Vagina (tissue), 2 donors: ENCODE measurements around the gene TMEM255B. TPM values are rescaled to one million over a fixed set of nuclear protein-coding genes. Genes with fewer than 3 reads are reported as not detected.

ENCODE experiments used
- DNase-seq, 2 donors: peaks; one replicate each; pipeline ENCODE4 v3.0.0-alpha.2; 2017; ENCODE audit errors: extremely low spot score in 2 of 2
- H3K27ac ChIP-seq: fragments of 200-600 bp; sonication (generic); one replicate; pipeline ENCODE4 v1.5.1; 2019
- H3K27me3 ChIP-seq: fragments of 200-600 bp; sonication (generic); one replicate; pipeline ENCODE4 v1.5.1; 2019
- H3K36me3 ChIP-seq, 2 donors: fragments of 200-600 bp; sonication (generic); one replicate each; pipeline ENCODE4 v1.5.1; 2017 to 2019
- H3K4me1 ChIP-seq: fragments of 200-600 bp; sonication (generic); one replicate; pipeline ENCODE4 v1.5.1; 2019
- H3K4me3 ChIP-seq, 2 donors: fragments of 200-600 bp; sonication (generic); 1 replicate in 1 of 2; 2 replicates in 1 of 2; pipeline ENCODE4 v1.5.1; 2016 to 2019
- H3K9me3 ChIP-seq: fragments of 200-600 bp; sonication (generic); one replicate; pipeline ENCODE4 v1.5.1; 2019
- CTCF ChIP-seq, 3 experiments: fragments of 450-650 bp in 2 of 3; fragments of 200-600 bp in 1 of 3; sonication (generic) in 1 of 3; IDR thresholded peaks; one replicate each; pipeline ENCODE4 v1.5.1; 2017 to 2019; ENCODE audit warnings: antibody characterized with exemption in 3 of 3, mild to moderate bottlenecking in 2 of 3, moderate library complexity in 2 of 3
- POLR2A ChIP-seq, 2 donors: fragments of 450-650 bp; IDR thresholded peaks; one replicate each; pipeline ENCODE4 v1.6.1; 2017; ENCODE audit warnings: antibody characterized with exemption in 2 of 2, mild to moderate bottlenecking in 2 of 2, moderate library complexity in 2 of 2
- POLR2AphosphoS5 ChIP-seq, 2 donors: sonication (generic); formaldehyde crosslinking; IDR thresholded peaks; one replicate each; pipeline ENCODE4 v1.9.0; 2017; ENCODE audit warnings: antibody characterized with exemption in 2 of 2, mild to moderate bottlenecking in 2 of 2, low read depth in 1 of 2; ENCODE audit not compliant: insufficient read depth in 1 of 2
- intact Hi-C: fragments of 100-400 bp; cut with DNase I; formaldehyde crosslinking; loops from one replicate; pipeline ENCODE4 v1.15.1; 2023
- total RNA-seq: library from RNA; depleted of rRNA; stranded (reverse); fragments of >200 nt; gene quantifications from one replicate; pipeline ENCODE4 v1.2.3, GENCODE V29; 2016

Gene TMEM255B
- total RNA-seq, 1 donor from 2014 or later: 6.4 TPM

- Histone ChIP-seq H3K4me3 (no peak overlapping the region), H3K36me3 (no peaks in the 10 kb centered on the region), H3K27ac (no peak overlapping the region), H3K27me3 (no peaks in the 10 kb centered on the region), H3K4me1 (no peaks in the 10 kb centered on the region), H3K9me3 (no peaks in the 10 kb centered on the region)
- DNase-seq: no peak
- intact Hi-C loops: no loop called here
- TF ChIP-seq POLR2A (IDR thresholded peaks at IDR 0.05) (no peak), POLR2AphosphoS5 (IDR thresholded peaks at IDR 0.05; ENCODE audit: insufficient read depth in 1 of 2, low read depth in 1 of 2) (no peak), CTCF (IDR thresholded peaks at IDR 0.05) (no peak)
Observed at GRCh38 chr13:113748101-113748861, 10.7 kb upstream of the TMEM255B start.

- Histone ChIP-seq H3K27ac (no peak overlapping the region), H3K36me3 (no peaks in the 10 kb centered on the region), H3K27me3 (no peaks in the 10 kb centered on the region), H3K4me3 (no peak overlapping the region), H3K4me1 (no peaks in the 10 kb centered on the region), H3K9me3 (no peaks in the 10 kb centered on the region)
- no peak for DNase-seq
- TF ChIP-seq POLR2A (IDR thresholded peaks at IDR 0.05): no peak
- TF ChIP-seq CTCF (IDR thresholded peaks at IDR 0.05): no peak
- TF ChIP-seq POLR2AphosphoS5 (IDR thresholded peaks at IDR 0.05; ENCODE audit: insufficient read depth in 1 of 2, low read depth in 1 of 2): no peak
- intact Hi-C loops: no loop called here
Observed at GRCh38 chr13:113748862-113749451, 10.1 kb upstream of the TMEM255B start.

GRCh38 chr13:113749507-113749906, 9.5 kb upstream of the TMEM255B start:
- DNase-seq: no peak
- no peaks in the 10 kb centered on the region for H3K36me3 ChIP-seq
- no peaks in the 10 kb centered on the region for H3K27me3 ChIP-seq
- TF ChIP-seq POLR2A (IDR thresholded peaks at IDR 0.05) (no peak), POLR2AphosphoS5 (IDR thresholded peaks at IDR 0.05; ENCODE audit: insufficient read depth in 1 of 2, low read depth in 1 of 2) (no peak), CTCF (IDR thresholded peaks at IDR 0.05) (no peak)
- intact Hi-C loops: no loop called here
- no peaks in the 10 kb centered on the region for H3K9me3 ChIP-seq
- H3K27ac ChIP-seq: no peak overlapping the region
- H3K4me3 ChIP-seq: no peak overlapping the region
- no peaks in the 10 kb centered on the region for H3K4me1 ChIP-seq

- no peak for TF ChIP-seq CTCF (IDR thresholded peaks at IDR 0.05)
- TF ChIP-seq POLR2AphosphoS5 (IDR thresholded peaks at IDR 0.05; ENCODE audit: insufficient read depth in 1 of 2, low read depth in 1 of 2): no peak
- no peak for TF ChIP-seq POLR2A (IDR thresholded peaks at IDR 0.05)
Observed at GRCh38 chr13:113749967-113750366, 9.1 kb upstream of the TMEM255B start.

More at GRCh38 chr13:113749967-113750366, 9.1 kb upstream of the TMEM255B start:
- Histone ChIP-seq H3K27me3 (no peaks in the 10 kb centered on the region), H3K27ac (no peak overlapping the region), H3K4me3 (no peak overlapping the region), H3K36me3 (no peaks in the 10 kb centered on the region), H3K4me1 (no peaks in the 10 kb centered on the region), H3K9me3 (no peaks in the 10 kb centered on the region)
- DNase-seq: no peak
- intact Hi-C loops: no loop called here
